GM19438 (cell line): Measurements from ENCODE around the gene ANP32B.

ENCODE experiments used
- ATAC-seq: cut with Tn5 transposase; IDR thresholded peaks from one replicate; pipeline ENCODE4 v1.9.1; 2021; ENCODE audit warnings: low read depth; ENCODE audit not compliant: unreplicated experiment

The ANP32B gene

GRCh38 chr9:98057138-98057799 lies 74.1 kb downstream of the ANP32B start:
- no peak for ATAC-seq

- ATAC-seq = no peak
Observed at GRCh38 chr9:98062161-98062560, 79.0 kb downstream of the ANP32B start.

DNA sequence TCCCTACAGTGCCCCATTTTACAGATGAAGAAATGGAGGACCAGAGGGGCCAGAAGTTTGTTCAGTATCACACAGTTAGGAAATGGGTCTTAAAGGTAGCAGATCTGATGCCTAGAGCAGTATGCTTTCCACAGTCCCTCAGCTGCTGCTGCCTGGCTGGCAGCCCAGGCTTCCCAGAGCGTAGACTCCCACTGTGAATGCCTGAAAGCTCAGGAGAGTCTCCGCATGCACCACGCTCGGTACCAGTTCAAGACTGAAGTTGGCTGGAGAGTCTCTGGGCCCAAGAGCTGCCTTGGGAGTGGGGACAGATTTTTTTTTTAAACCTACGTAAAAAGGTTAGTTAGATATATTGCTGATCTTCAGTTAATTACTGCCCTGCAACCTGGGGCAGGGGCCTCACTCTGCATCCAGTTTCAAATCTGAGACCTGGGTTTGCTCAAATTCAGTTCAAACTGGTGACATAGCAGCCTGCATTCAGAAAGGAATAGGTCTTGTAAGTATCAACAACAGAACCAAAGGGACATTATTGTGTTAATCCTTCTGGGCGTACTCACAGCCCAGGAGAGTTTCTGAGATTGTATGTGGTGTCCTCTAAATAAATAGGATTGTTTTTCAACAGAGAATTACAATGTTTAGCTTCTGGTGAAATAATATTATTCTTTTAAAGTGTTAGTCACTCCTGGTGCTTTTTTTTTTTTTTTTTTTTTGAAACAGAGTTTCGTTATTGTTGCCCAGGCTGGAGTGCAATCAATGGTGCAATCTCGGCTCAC lies 81.7 kb downstream of the ANP32B start:
- no peak for ATAC-seq
